ENCODE measurements around the gene GARIN5B.
"Not testable (repeated sequence)": the region's sequence is repeated elsewhere in the genome, so short reads cannot be mapped to it uniquely, and the experiment has no call there.

GRCh38 chr19:55407550-55407799 lies 44.4 kb upstream of the GARIN5B start, which contains the start of gene UBE2S:
- TF ChIP-seq, protein P1, sequence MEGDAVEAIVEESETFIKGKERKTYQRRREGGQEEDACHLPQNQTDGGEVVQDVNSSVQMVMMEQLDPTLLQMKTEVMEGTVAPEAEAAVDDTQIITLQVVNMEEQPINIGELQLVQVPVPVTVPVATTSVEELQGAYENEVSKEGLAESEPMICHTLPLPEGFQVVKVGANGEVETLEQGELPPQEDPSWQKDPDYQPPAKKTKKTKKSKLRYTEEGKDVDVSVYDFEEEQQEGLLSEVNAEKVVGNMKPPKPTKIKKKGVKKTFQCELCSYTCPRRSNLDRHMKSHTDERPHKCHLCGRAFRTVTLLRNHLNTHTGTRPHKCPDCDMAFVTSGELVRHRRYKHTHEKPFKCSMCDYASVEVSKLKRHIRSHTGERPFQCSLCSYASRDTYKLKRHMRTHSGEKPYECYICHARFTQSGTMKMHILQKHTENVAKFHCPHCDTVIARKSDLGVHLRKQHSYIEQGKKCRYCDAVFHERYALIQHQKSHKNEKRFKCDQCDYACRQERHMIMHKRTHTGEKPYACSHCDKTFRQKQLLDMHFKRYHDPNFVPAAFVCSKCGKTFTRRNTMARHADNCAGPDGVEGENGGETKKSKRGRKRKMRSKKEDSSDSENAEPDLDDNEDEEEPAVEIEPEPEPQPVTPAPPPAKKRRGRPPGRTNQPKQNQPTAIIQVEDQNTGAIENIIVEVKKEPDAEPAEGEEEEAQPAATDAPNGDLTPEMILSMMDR (conservative IDR thresholded peaks at IDR 0.05; ENCODE audit: low read depth, low read length) = not testable (repeated sequence)
- TF ChIP-seq POLR2A (IDR thresholded peaks at IDR 0.05; ENCODE audit: low read depth, low read length) (peak; percentile 99), CHD1 (IDR thresholded peaks at IDR 0.05; ENCODE audit: low read depth, low read length) (peak; percentile 94)
- TF ChIP-seq MAZ (IDR thresholded peaks at IDR 0.05; ENCODE audit: borderline replicate concordance, low read depth, low read length); CEBPB (IDR thresholded peaks at IDR 0.05; ENCODE audit: low read depth, low read length); RFX5 (IDR thresholded peaks at IDR 0.05; ENCODE audit: low read depth, low read length); RCOR1 (IDR thresholded peaks at IDR 0.05; ENCODE audit: insufficient replicate concordance, low read length); SMC3 (IDR thresholded peaks at IDR 0.05; ENCODE audit: low read depth, low read length); RAD21 (IDR thresholded peaks at IDR 0.05; ENCODE audit: low read length); USF2 (IDR thresholded peaks at IDR 0.05; ENCODE audit: low read depth, low read length); MAFK (IDR thresholded peaks at IDR 0.05; ENCODE audit: low read depth, low read length); MXI1 (IDR thresholded peaks at IDR 0.05; ENCODE audit: borderline replicate concordance, low read depth, low read length): not testable (repeated sequence)
